HG02588 (cell line): Measurements from ENCODE around the gene KMT2E.
"Not testable (repeated sequence)": the region's sequence is repeated elsewhere in the genome, so short reads cannot be mapped to it uniquely, and the experiment has no call there.

Source experiments
- ATAC-seq: cut with Tn5 transposase; IDR thresholded peaks from one replicate; pipeline ENCODE4 v1.9.1; 2021; ENCODE audit warnings: mild to moderate bottlenecking, moderate library complexity; ENCODE audit not compliant: unreplicated experiment

The KMT2E gene

GRCh38 chr7:104983076-104983577 is 30.9 kb upstream of the KMT2E start:
- no peak for ATAC-seq

DNA sequence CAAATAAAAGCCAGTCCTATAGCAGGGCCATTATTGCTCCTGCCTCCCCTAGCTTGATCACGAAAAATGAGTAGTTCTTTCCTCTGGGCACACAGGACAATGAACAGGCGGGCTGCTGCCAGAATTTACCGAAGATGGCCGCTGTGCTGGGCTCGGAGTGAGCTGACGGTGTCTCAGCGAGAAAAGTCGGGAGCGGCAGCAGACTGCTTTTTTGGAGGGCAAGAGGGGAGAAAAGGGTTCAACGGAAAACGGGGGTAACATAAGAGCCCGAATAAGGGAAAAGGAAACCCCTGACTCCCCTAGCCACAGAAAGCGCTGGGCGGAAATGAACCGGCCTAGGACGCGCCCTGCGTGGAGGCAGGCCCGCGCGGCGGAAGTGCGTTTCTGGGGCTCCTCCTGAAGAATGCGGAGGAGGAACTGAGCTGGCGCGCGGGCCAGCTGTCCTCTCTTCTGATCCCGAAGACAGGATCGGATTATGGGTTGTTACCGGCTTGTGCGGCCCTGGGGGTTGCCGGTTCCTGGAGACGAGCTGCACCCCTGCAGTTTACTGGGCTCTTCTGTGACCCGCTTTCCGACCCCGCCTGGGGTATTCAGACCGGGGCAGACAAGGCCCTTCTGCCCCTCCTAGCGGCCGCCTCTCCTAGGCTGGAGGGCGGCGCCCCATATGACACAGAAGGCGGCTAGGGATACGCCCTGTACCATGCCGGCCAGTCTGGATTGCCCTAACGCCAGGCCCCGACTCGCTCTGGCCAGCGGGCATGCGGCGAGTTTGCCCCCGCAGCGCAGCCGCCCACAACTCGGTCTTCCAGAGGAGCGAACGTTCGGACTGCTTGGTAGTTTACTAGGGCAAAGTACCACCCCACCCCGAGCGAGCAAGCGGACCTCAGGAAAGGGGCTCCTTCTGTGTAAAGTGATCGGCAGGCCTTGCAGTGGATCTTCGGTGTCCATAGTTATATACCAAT is 30.1 kb upstream of the KMT2E start:
- peak; percentile 88 for ATAC-seq

- ATAC-seq, result no peak
These were observed 29.3 kb upstream of the KMT2E start for GRCh38 chr7:104984585-104985258.

- ATAC-seq, result no peak
These were observed 28.8 kb upstream of the KMT2E start for GRCh38 chr7:104985259-104985617.

DNA sequence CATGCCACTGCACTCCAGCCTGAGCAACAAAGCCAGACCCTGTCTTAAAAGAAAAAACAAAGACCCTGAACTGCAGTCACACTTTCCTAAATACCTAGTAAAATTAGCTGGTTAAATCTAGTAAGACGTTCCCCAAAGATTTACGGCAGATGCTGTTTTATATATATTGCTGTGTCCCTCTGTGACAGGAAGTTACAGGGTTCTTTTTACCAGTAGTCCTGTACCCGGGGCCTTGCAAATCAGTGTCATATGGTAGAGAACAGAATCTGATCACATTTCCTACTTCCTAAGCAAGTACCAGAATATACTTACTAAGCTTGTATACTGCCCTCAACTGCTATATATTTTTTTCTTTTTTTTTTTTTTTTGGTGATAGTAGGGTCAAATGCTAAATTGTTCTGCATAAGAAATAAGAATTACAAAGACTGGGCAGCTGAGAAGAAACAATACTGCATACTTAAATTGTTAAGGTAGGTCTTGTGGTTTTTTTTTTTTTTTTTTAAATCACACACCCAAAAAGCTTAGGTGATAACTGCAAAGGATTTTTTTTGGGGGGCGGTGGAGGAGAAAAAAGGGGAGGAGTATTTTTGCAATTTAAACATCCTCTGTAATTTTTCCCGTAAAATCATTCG is 27.3 kb upstream of the KMT2E start:
- no peak for ATAC-seq

DNA sequence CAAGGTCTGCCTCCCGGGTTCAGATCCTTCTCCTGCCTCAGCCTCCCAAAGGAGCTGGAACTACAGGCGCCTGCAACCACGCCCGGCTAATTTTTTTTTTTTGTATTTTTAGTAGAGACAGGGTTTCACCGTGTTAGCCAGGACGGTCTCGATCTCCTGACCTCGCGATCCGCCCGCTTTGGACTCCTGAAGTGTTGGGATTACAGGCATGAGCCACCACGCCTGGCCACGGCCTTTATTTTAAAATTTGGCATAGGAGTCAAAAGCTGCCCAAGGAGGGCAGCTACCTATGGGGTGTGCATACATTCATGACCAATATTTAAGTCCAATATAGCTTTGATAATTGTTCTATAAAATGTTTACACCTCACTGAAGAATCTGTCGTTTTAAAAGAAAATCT is 26.6 kb upstream of the KMT2E start:
- not testable (repeated sequence) for ATAC-seq

- no peak for ATAC-seq
These were observed 23.0 kb upstream of the KMT2E start for GRCh38 chr7:104990983-104991382.

DNA sequence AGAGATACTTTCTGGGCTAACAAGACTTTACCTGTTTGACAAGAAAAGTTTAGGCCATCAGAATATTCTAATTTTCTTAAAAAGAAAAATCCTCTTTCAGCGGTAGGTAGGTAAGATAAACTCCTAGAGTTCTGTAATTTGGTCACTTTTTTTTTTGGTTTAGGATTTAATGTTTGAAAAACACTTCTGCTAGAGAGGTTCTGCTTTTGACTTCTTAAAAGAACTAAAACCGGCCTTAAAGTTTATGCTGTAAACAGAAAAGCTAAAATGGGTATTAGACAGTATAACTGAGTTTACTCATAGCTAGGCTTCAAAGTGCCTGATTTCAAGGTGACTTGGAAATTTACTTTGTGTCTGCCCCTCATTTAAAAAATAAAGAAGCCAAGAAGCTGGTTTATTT is 21.7 kb upstream of the KMT2E start:
- ATAC-seq, result no peak

- ATAC-seq, result no peak
These were observed 20.7 kb upstream of the KMT2E start for GRCh38 chr7:104993217-104993862.

DNA sequence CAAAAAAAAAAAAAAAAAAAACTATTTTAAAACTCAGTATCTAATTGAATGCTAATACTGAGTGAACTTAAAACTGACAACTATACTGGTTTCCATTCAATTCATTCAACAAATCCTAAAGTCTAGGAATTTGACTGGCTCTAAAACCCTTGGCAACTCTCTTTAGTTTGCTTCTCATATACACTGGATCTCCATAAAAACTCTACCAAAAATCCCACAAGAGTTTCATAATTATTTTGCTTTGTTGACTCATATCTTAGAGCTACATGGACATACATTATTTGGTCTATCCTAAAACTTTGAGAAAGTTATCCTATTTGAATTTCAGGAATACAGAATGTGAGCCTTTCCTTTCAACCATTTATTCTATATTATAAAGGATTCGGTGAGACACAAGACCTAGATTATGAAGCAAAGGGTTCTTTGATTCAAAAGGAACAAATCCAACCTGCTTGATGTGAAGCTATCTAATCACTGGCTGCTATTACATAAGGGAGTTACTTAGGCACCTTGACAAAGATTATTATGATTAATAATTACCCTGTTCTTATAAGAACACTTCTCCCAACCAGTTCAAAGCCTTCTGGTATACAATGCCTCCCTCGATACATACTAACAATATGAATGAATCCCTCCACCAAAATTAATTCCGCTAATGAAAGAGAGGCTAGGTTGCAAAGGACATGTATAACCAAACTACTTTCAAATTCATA is 15.8 kb upstream of the KMT2E start:
- ATAC-seq, result no peak

- ATAC-seq, result no peak
These were observed 13.8 kb upstream of the KMT2E start for GRCh38 chr7:105000200-105000599.

GRCh38 chr7:105000927-105001336 is 13.1 kb upstream of the KMT2E start:
- ATAC-seq, result no peak

DNA sequence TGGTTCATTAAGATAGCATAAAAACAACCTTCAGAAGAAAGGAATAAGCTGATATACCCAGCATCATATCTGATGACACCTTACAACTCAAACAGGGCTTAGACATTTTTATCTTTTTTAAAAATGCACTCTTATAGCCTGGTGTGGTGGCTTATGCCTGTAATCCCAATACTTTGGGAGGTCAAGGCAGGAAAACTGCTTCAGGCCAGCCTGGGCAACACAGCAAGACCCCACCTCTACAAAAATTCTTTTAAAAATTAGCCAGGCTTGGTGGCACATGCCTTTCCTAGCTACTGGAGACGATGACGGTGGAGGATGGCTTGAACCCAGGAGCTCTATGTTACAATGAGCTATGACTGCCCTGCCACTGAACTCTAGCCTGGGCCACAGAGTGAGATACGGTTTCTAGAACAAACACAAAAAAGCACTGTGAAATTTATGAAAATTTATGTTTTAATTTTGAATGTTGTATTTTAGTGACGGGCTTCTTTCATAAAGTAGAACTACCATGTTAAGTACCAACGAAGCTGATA is 12.3 kb upstream of the KMT2E start:
- no peak for ATAC-seq

GRCh38 chr7:105003275-105003674 is 10.7 kb upstream of the KMT2E start:
- ATAC-seq, result no peak

GRCh38 chr7:105003872-105004510 is 10.0 kb upstream of the KMT2E start:
- ATAC-seq, result no peak

GRCh38 chr7:105005006-105005405 is 9.0 kb upstream of the KMT2E start:
- ATAC-seq, result not testable (repeated sequence)

GRCh38 chr7:105005486-105005885 is 8.5 kb upstream of the KMT2E start:
- not testable (repeated sequence) for ATAC-seq

DNA sequence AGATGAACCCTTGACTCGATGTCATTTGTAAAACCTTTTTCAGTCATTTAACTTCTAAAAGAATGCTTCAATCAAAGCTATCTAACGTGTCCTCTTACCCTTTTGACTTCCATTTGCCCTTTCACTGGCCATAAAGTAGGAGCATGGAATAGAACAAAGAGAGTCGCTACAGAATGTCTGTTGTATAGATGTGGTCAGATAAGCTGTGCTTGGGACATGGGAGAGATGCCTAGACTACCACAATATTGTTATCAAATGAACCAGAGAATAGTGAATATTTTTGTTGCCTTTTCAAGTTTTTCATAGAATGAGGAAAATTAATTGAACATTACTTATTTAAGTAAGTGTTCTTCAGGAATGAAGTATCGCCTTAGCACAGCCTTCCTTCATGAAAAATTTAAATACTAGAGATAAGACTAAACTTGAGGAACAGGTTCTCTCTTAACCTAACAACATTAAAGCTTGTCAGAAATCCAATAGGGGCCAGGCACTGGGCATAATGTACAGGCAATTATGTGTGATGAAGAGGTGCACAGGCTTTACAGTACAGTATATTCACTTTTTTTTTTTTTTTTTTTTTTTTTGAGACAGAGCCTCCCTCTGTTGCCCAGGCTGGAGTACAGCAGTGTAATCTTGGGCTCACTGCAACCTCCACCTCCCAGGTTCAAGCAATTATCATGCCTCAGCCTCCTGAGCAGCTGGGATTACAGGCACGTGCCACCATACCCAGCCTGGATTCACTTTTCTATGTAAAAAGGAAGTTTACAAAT is 7.5 kb upstream of the KMT2E start:
- no peak for ATAC-seq

- no peak for ATAC-seq
These were observed 6.7 kb upstream of the KMT2E start for GRCh38 chr7:105007298-105007697.
